T-helper 17 cell (primary cell): ENCODE measurements around the gene CTDSPL. TPM values are rescaled to one million over a fixed set of nuclear protein-coding genes. Genes with fewer than 3 reads are reported as not detected.
"Not testable (repeated sequence)": the region's sequence is repeated elsewhere in the genome, so short reads cannot be mapped to it uniquely, and the experiment has no call there.

Source experiments
- ATAC-seq: fragments of 150-1000 bp; cut with Tn5 transposase; 2 replicates; pipeline ENCODE4 v1.10.0; 2021; ENCODE audit warnings: mild to moderate bottlenecking, moderate library complexity
- DNase-seq, 3 donors: peaks; one replicate each; pipeline versions ENCODE4 v3.0.0 to v3.0.0-alpha.2; 2020 to 2021
- H3K9me3 ChIP-seq: one replicate; pipeline ENCODE4 v1.7.0; 2013; ENCODE audit warnings: low read length, mild to moderate bottlenecking; ENCODE audit not compliant: control insufficient read depth, poor library complexity, severe bottlenecking
- H3K27ac Mint-ChIP-seq: one replicate; pipeline ENCODE4 v1.8.0; 2022; ENCODE audit warnings: mild to moderate bottlenecking, moderate library complexity, mixed read lengths
- H3K27me3 Mint-ChIP-seq: one replicate; pipeline ENCODE4 v1.8.0; 2022; ENCODE audit warnings: mixed read lengths
- H3K36me3 Mint-ChIP-seq: one replicate; pipeline ENCODE4 v1.8.0; 2022; ENCODE audit warnings: low read depth, mixed read lengths
- H3K4me1 Mint-ChIP-seq: one replicate; pipeline ENCODE4 v1.8.0; 2022; ENCODE audit warnings: mild to moderate bottlenecking, mixed read lengths
- H3K4me3 Mint-ChIP-seq: one replicate; pipeline ENCODE4 v1.8.0; 2022; ENCODE audit warnings: mild to moderate bottlenecking, moderate library complexity, mixed read lengths
- total RNA-seq, 4 donors: library from RNA in 2 of 4; stranded (reverse) in 2 of 4; gene quantifications; one replicate each; pipeline ENCODE4 v1.2.3 and lab custom pipeline; 2022 to 2026

The CTDSPL gene
- total RNA-seq (10 to 100 TPM in 1 of 2 donors, 1 to 10 TPM in 1; 2.2 to 48.0 TPM), total RNA-seq (lab: John Stamatoyannopoulos, UW) (0.45 to 0.70 reads per million in 2 donors)

GRCh38 chr3:37861620-37862041 is at the start of gene CTDSPL:
Gene CTDSPL (plus strand): TSS chr3:37861880. CDS start chr3:37862200, 320 bp downstream.
- peak within 1 kb of the TSS; percentile 79 for H3K27ac Mint-ChIP-seq
- H3K36me3 Mint-ChIP-seq, result no peaks in the 10 kb centered on the region
- DNase-seq (peak in 1 of 3 donors; percentile 19), ATAC-seq (no peak)
- peaks cover 20% of the 10 kb centered on the region for H3K4me1 Mint-ChIP-seq
- H3K9me3 ChIP-seq, result no peaks in the 10 kb centered on the region
- peaks cover 16% of the 10 kb centered on the region for H3K27me3 Mint-ChIP-seq
- H3K4me3 Mint-ChIP-seq, result peak within 1 kb of the TSS; percentile 93

- Mint-ChIP-seq H3K4me1 (no peaks in the 10 kb centered on the region), H3K36me3 (no peaks in the 10 kb centered on the region), H3K27ac (no peak overlapping the region), H3K27me3 (peaks cover 31% of the 10 kb centered on the region), H3K4me3 (no peak overlapping the region)
- no peak for DNase-seq
- no peak for ATAC-seq
- H3K9me3 ChIP-seq, result no peaks in the 10 kb centered on the region
These were observed 49.2 kb upstream of the CTDSPL start for GRCh38 chr3:37812499-37812896.

- ATAC-seq, result no peak
These were observed 48.3 kb upstream of the CTDSPL start for GRCh38 chr3:37813403-37813802.

GRCh38 chr3:37814547-37814946 is 47.1 kb upstream of the CTDSPL start:
- no peak overlapping the region for H3K4me3 Mint-ChIP-seq
- no peaks in the 10 kb centered on the region for H3K36me3 Mint-ChIP-seq
- no peak for DNase-seq
- H3K9me3 ChIP-seq, result no peaks in the 10 kb centered on the region
- no peak for ATAC-seq
- peaks cover 27% of the 10 kb centered on the region for H3K27me3 Mint-ChIP-seq
- no peak overlapping the region for H3K27ac Mint-ChIP-seq
- H3K4me1 Mint-ChIP-seq, result no peaks in the 10 kb centered on the region

More at GRCh38 chr3:37813403-37813802, 48.3 kb upstream of the CTDSPL start:
- Mint-ChIP-seq H3K4me1 (no peaks in the 10 kb centered on the region), H3K36me3 (no peaks in the 10 kb centered on the region), H3K27me3 (peaks cover 27% of the 10 kb centered on the region), H3K27ac (no peak overlapping the region), H3K4me3 (no peak overlapping the region)
- H3K9me3 ChIP-seq, result no peaks in the 10 kb centered on the region
- DNase-seq, result no peak

GRCh38 chr3:37815156-37815555 is 46.5 kb upstream of the CTDSPL start:
- H3K27ac Mint-ChIP-seq, H3K4me1 Mint-ChIP-seq, H3K9me3 ChIP-seq, H3K36me3 Mint-ChIP-seq, DNase-seq, H3K4me3 Mint-ChIP-seq, ATAC-seq: not testable (repeated sequence)
- peaks cover 27% of the 10 kb centered on the region for H3K27me3 Mint-ChIP-seq

GRCh38 chr3:37816271-37816670 is 45.4 kb upstream of the CTDSPL start:
- ATAC-seq, result no peak
- H3K27ac Mint-ChIP-seq, result no peak overlapping the region

GRCh38 chr3:37819591-37819990 is 42.1 kb upstream of the CTDSPL start:
- ATAC-seq (no peak), DNase-seq (no peak)
- H3K27ac Mint-ChIP-seq, result no peak overlapping the region
- H3K4me3 Mint-ChIP-seq, result no peak overlapping the region
- no peaks in the 10 kb centered on the region for H3K9me3 ChIP-seq
- peaks cover 2% of the 10 kb centered on the region for H3K4me1 Mint-ChIP-seq
- peaks cover 23% of the 10 kb centered on the region for H3K27me3 Mint-ChIP-seq
- no peaks in the 10 kb centered on the region for H3K36me3 Mint-ChIP-seq

More at GRCh38 chr3:37816271-37816670, 45.4 kb upstream of the CTDSPL start:
- Mint-ChIP-seq H3K27me3 (peaks cover 27% of the 10 kb centered on the region), H3K4me3 (no peak overlapping the region), H3K36me3 (no peaks in the 10 kb centered on the region), H3K4me1 (no peaks in the 10 kb centered on the region)
- no peak for DNase-seq
- no peaks in the 10 kb centered on the region for H3K9me3 ChIP-seq

- Mint-ChIP-seq H3K27me3 (peaks cover 18% of the 10 kb centered on the region), H3K27ac (no peak overlapping the region), H3K4me3 (no peak overlapping the region), H3K36me3 (no peaks in the 10 kb centered on the region), H3K4me1 (peaks cover 2% of the 10 kb centered on the region)
- ATAC-seq (no peak), DNase-seq (no peak)
- no peaks in the 10 kb centered on the region for H3K9me3 ChIP-seq
These were observed 41.4 kb upstream of the CTDSPL start for GRCh38 chr3:37820286-37820685.

GRCh38 chr3:37823189-37823588 is 38.5 kb upstream of the CTDSPL start:
- no peak for ATAC-seq
- H3K4me1 Mint-ChIP-seq, result peaks cover 2% of the 10 kb centered on the region
- no peaks in the 10 kb centered on the region for H3K36me3 Mint-ChIP-seq
- peaks cover 6% of the 10 kb centered on the region for H3K27me3 Mint-ChIP-seq
- H3K9me3 ChIP-seq, result no peaks in the 10 kb centered on the region
- no peak for DNase-seq
- no peak overlapping the region for H3K4me3 Mint-ChIP-seq
- no peak overlapping the region for H3K27ac Mint-ChIP-seq

GRCh38 chr3:37824090-37824953 is 37.4 kb upstream of the CTDSPL start:
- Mint-ChIP-seq H3K27ac (no peak overlapping the region), H3K4me3 (no peak overlapping the region), H3K27me3 (peaks cover 16% of the 10 kb centered on the region), H3K4me1 (peaks cover 2% of the 10 kb centered on the region), H3K36me3 (no peaks in the 10 kb centered on the region)
- no peaks in the 10 kb centered on the region for H3K9me3 ChIP-seq
- ATAC-seq (no peak), DNase-seq (no peak)

- Mint-ChIP-seq H3K27me3 (peaks cover 19% of the 10 kb centered on the region), H3K4me1 (peaks cover 2% of the 10 kb centered on the region), H3K4me3 (no peak overlapping the region), H3K27ac (no peak overlapping the region), H3K36me3 (no peaks in the 10 kb centered on the region)
- no peak for ATAC-seq
- DNase-seq, result no peak
- no peaks in the 10 kb centered on the region for H3K9me3 ChIP-seq
These were observed 36.7 kb upstream of the CTDSPL start for GRCh38 chr3:37824954-37825328.

GRCh38 chr3:37825744-37826400 is 35.8 kb upstream of the CTDSPL start:
- H3K27me3 Mint-ChIP-seq, result peaks cover 25% of the 10 kb centered on the region
- no peak overlapping the region for H3K27ac Mint-ChIP-seq
- H3K4me3 Mint-ChIP-seq, result no peak overlapping the region
- peaks cover 2% of the 10 kb centered on the region for H3K36me3 Mint-ChIP-seq
- DNase-seq, result no peak
- ATAC-seq, result no peak
- H3K9me3 ChIP-seq, result no peaks in the 10 kb centered on the region
- peaks cover 2% of the 10 kb centered on the region for H3K4me1 Mint-ChIP-seq

- no peaks in the 10 kb centered on the region for H3K9me3 ChIP-seq
- DNase-seq, result no peak
- Mint-ChIP-seq H3K4me1 (peaks cover 2% of the 10 kb centered on the region), H3K36me3 (peaks cover 2% of the 10 kb centered on the region), H3K4me3 (no peak overlapping the region), H3K27ac (no peak overlapping the region), H3K27me3 (peaks cover 25% of the 10 kb centered on the region)
- no peak for ATAC-seq
These were observed 35.2 kb upstream of the CTDSPL start for GRCh38 chr3:37826502-37826901.
